Naive B cell (primary cell): ENCODE results near the gene PIK3CG. TPM values are rescaled to one million over a fixed set of nuclear protein-coding genes. Genes with fewer than 3 reads are reported as not detected.
A peak's percentile ranks its signal among the peaks of the same experiment; 100 is the strongest.
"Not testable (repeated sequence)": the region's sequence is repeated elsewhere in the genome, so short reads cannot be mapped to it uniquely, and the experiment has no call there.

ENCODE experiments used
- ATAC-seq, 2 donors: fragments of 150-1000 bp; cut with Tn5 transposase; 2 replicates each; pipeline ENCODE4 v1.10.0; 2021; ENCODE audit warnings: low read depth in 2 of 2, mild to moderate bottlenecking in 2 of 2, moderate library complexity in 2 of 2
- DNase-seq: peaks from one replicate; pipeline ENCODE4 v3.0.0; 2022
- H3K27ac Mint-ChIP-seq, 6 donors: one replicate each; pipeline ENCODE4 v1.8.0; 2020 to 2022; ENCODE audit warnings: mild to moderate bottlenecking in 6 of 6, mixed read lengths in 6 of 6, moderate library complexity in 5 of 6, inconsistent platforms in 2 of 6
- H3K27me3 Mint-ChIP-seq, 3 donors: one replicate each; pipeline ENCODE4 v1.8.0; 2021 to 2022; ENCODE audit warnings: mixed read lengths in 3 of 3, mild to moderate bottlenecking in 1 of 3
- H3K36me3 Mint-ChIP-seq, 2 donors: one replicate each; pipeline ENCODE4 v1.8.0; 2020 to 2022; ENCODE audit warnings: mixed read lengths in 2 of 2, inconsistent platforms in 1 of 2, mild to moderate bottlenecking in 1 of 2
- H3K4me1 Mint-ChIP-seq, 3 donors: one replicate each; pipeline ENCODE4 v1.8.0; 2020 to 2022; ENCODE audit warnings: mixed read lengths in 3 of 3, inconsistent platforms in 1 of 3, mild to moderate bottlenecking in 1 of 3, moderate library complexity in 1 of 3
- H3K4me3 Mint-ChIP-seq, 8 donors: one replicate each; pipeline ENCODE4 v1.8.0; 2020 to 2022; ENCODE audit warnings: mild to moderate bottlenecking in 8 of 8, mixed read lengths in 8 of 8, moderate library complexity in 8 of 8, inconsistent platforms in 2 of 8
- H3K9me3 Mint-ChIP-seq, 7 donors: one replicate each; pipeline ENCODE4 v1.8.0; 2020 to 2022; ENCODE audit warnings: mixed read lengths in 7 of 7, mild to moderate bottlenecking in 5 of 7, inconsistent platforms in 2 of 7, moderate library complexity in 1 of 7
- polyA plus RNA-seq, 6 donors: library from polyadenylated mRNA; unstranded; fragments of 300-500 nt; fragmentation: Illumina TruSeq; gene quantifications; one replicate each; pipeline ENCODE4 v1.2.3, GENCODE V29; 2021; ENCODE audit warnings: low read depth in 6 of 6

Gene PIK3CG
- polyA plus RNA-seq, 6 donors from 2014 or later, result 33.8 to 57.3 (median 37.5) TPM

GRCh38 chr7:106898967-106899366, 33.9 kb downstream of the PIK3CG start:
- Mint-ChIP-seq H3K4me1 (peaks cover 54 to 74% (median 63%) of the 10 kb centered on the region in 3 donors), H3K36me3 (peaks cover 50 to 51% of the 10 kb centered on the region in 2 donors), H3K4me3 (peak overlapping the region in 2 of 8 donors; percentile 6 to 81), H3K27ac (peak overlapping the region; percentile 24 to 79 (median 72))
- DNase-seq, H3K9me3 Mint-ChIP-seq, ATAC-seq, H3K27me3 Mint-ChIP-seq: not testable (repeated sequence)

GRCh38 chr7:106901828-106902441, 36.9 kb downstream of the PIK3CG start:
- no peak overlapping the region for H3K4me3 Mint-ChIP-seq
- H3K36me3 Mint-ChIP-seq, result peaks cover 54 to 56% of the 10 kb centered on the region in 2 donors
- no peak for ATAC-seq
- peak overlapping the region; percentile 47 to 95 (median 76) for H3K27ac Mint-ChIP-seq
- DNase-seq, result no peak
- peaks cover 0 to 6% (median 4%) of the 10 kb centered on the region in 7 donors for H3K9me3 Mint-ChIP-seq
- no peaks in the 10 kb centered on the region for H3K27me3 Mint-ChIP-seq
- peaks cover 43 to 50% (median 44%) of the 10 kb centered on the region in 3 donors for H3K4me1 Mint-ChIP-seq

- H3K27ac Mint-ChIP-seq, result peak overlapping the region in 3 of 6 donors; percentile 7 to 42 (median 18)
- no peak overlapping the region for H3K4me3 Mint-ChIP-seq
- DNase-seq (no peak), ATAC-seq (no peak)
- no peaks in the 10 kb centered on the region for H3K9me3 Mint-ChIP-seq
- H3K36me3 Mint-ChIP-seq, result peaks cover 29 to 32% of the 10 kb centered on the region in 2 donors
- H3K27me3 Mint-ChIP-seq, result no peaks in the 10 kb centered on the region
- H3K4me1 Mint-ChIP-seq, result peaks cover 15 to 20% (median 16%) of the 10 kb centered on the region in 3 donors
Observed at GRCh38 chr7:106905734-106906133, 40.7 kb downstream of the PIK3CG start.

- Mint-ChIP-seq H3K9me3 (peaks cover 0 to 3% (median 0%) of the 10 kb centered on the region in 7 donors), H3K27ac (peak overlapping the region in 5 of 6 donors; percentile 2 to 88 (median 12)), H3K4me3 (no peak overlapping the region), H3K36me3 (peaks cover 11 to 15% of the 10 kb centered on the region in 2 donors), H3K4me1 (peaks cover 2 to 12% (median 5%) of the 10 kb centered on the region in 3 donors), H3K27me3 (no peaks in the 10 kb centered on the region)
- DNase-seq, result no peak
- no peak for ATAC-seq
Observed at GRCh38 chr7:106911959-106912358, 46.9 kb downstream of the PIK3CG start.

- H3K27ac Mint-ChIP-seq, result no peak overlapping the region
- H3K4me3 Mint-ChIP-seq, result no peak overlapping the region
- peaks cover 6 to 13% of the 10 kb centered on the region in 2 donors for H3K36me3 Mint-ChIP-seq
- ATAC-seq, result no peak
- no peaks in the 10 kb centered on the region for H3K27me3 Mint-ChIP-seq
- peaks cover under 1 to 12% (median 5%) of the 10 kb centered on the region in 3 donors for H3K4me1 Mint-ChIP-seq
- no peak for DNase-seq
- H3K9me3 Mint-ChIP-seq, result peaks cover 0 to 9% (median 2%) of the 10 kb centered on the region in 7 donors
Observed at GRCh38 chr7:106914018-106914607, 49.0 kb downstream of the PIK3CG start.

DNA sequence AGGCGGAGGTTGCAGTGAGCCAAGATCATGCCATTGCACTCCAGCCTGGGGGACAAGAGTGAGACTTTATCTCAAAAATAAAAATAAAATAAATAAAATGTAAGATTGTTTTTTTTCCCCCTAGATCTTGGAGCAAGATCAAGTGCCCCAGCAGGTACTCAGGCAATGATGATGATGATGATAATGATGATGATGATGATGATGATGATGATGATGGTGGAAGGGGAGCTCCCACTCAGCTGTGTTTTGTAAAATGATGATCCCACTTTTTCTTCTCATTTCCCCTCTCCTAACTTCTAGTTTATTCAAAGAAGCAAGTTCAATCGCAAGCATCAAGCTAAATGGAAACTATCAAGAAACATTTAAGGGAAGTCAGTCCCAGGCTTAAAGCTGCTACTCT, 50.3 kb downstream of the PIK3CG start:
- DNase-seq (no peak), ATAC-seq (no peak)
- Mint-ChIP-seq H3K9me3 (peaks cover 5 to 18% (median 9%) of the 10 kb centered on the region in 7 donors), H3K27me3 (no peaks in the 10 kb centered on the region), H3K4me3 (no peak overlapping the region), H3K4me1 (peaks cover 0 to 12% (median 5%) of the 10 kb centered on the region in 3 donors), H3K27ac (no peak overlapping the region), H3K36me3 (peaks cover 6 to 22% of the 10 kb centered on the region in 2 donors)

DNA sequence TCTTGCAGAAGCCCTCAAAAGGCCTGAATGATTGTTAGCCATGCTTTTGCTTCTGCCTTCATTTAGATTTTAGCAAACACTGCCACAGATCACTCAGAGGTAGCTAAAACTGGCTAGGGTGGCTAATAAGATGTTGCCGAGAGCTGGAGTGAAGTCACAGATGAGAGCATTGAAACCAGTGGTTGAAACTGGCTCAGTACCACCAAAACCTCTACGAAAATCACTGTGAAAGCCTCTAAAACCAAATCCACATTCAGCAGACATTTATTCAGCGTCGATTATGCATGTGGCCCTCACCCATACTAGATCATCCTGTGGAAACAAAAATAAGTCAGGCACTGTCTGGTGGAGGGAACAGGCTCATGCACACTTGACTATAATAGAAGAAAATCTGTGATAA, 50.8 kb downstream of the PIK3CG start:
- Mint-ChIP-seq H3K9me3 (peaks cover 6 to 22% (median 10%) of the 10 kb centered on the region in 7 donors), H3K4me1 (peaks cover 0 to 12% (median 5%) of the 10 kb centered on the region in 3 donors), H3K27ac (no peak overlapping the region), H3K27me3 (no peaks in the 10 kb centered on the region), H3K36me3 (peaks cover 6 to 22% of the 10 kb centered on the region in 2 donors), H3K4me3 (no peak overlapping the region)
- ATAC-seq (no peak), DNase-seq (no peak)

- DNase-seq (no peak), ATAC-seq (no peak)
- peaks cover 6 to 30% (median 13%) of the 10 kb centered on the region in 7 donors for H3K9me3 Mint-ChIP-seq
- H3K4me3 Mint-ChIP-seq, result no peak overlapping the region
- no peaks in the 10 kb centered on the region for H3K27me3 Mint-ChIP-seq
- H3K36me3 Mint-ChIP-seq, result peaks cover 13 to 28% of the 10 kb centered on the region in 2 donors
- no peak overlapping the region for H3K27ac Mint-ChIP-seq
- peaks cover 0 to 6% (median 5%) of the 10 kb centered on the region in 3 donors for H3K4me1 Mint-ChIP-seq
Observed at GRCh38 chr7:106916679-106917078, 51.6 kb downstream of the PIK3CG start.

- Mint-ChIP-seq H3K9me3 (peaks cover 8 to 53% (median 22%) of the 10 kb centered on the region in 7 donors), H3K4me3 (no peak overlapping the region), H3K27me3 (no peaks in the 10 kb centered on the region), H3K27ac (no peak overlapping the region), H3K4me1 (no peaks in the 10 kb centered on the region), H3K36me3 (peaks cover 13 to 33% of the 10 kb centered on the region in 2 donors)
- no peak for DNase-seq
- ATAC-seq, result no peak
Observed at GRCh38 chr7:106918991-106919390, 53.9 kb downstream of the PIK3CG start.

- not testable (repeated sequence) for H3K4me1 Mint-ChIP-seq, H3K27me3 Mint-ChIP-seq, H3K27ac Mint-ChIP-seq, H3K4me3 Mint-ChIP-seq, ATAC-seq, DNase-seq
- peaks cover 11 to 71% (median 36%) of the 10 kb centered on the region in 7 donors for H3K9me3 Mint-ChIP-seq
- peaks cover 10 to 27% of the 10 kb centered on the region in 2 donors for H3K36me3 Mint-ChIP-seq
Observed at GRCh38 chr7:106924468-106924867, 59.4 kb downstream of the PIK3CG start.

GRCh38 chr7:106926892-106927291, 61.8 kb downstream of the PIK3CG start:
- peaks cover 0 to 7% (median 0%) of the 10 kb centered on the region in 3 donors for H3K4me1 Mint-ChIP-seq
- peaks cover 2 to 9% of the 10 kb centered on the region in 2 donors for H3K36me3 Mint-ChIP-seq
- H3K4me3 Mint-ChIP-seq, result no peak overlapping the region
- H3K9me3 Mint-ChIP-seq, result peaks cover 0 to 55% (median 18%) of the 10 kb centered on the region in 7 donors
- no peaks in the 10 kb centered on the region for H3K27me3 Mint-ChIP-seq
- no peak overlapping the region for H3K27ac Mint-ChIP-seq
- DNase-seq (no peak), ATAC-seq (no peak)

- no peaks in the 10 kb centered on the region for H3K27me3 Mint-ChIP-seq
- no peak for ATAC-seq
- H3K4me1 Mint-ChIP-seq, result peaks cover 0 to 7% (median 0%) of the 10 kb centered on the region in 3 donors
- H3K27ac Mint-ChIP-seq, result peak overlapping the region in 1 of 6 donors; percentile 8
- peaks cover 0 to 49% (median 13%) of the 10 kb centered on the region in 7 donors for H3K9me3 Mint-ChIP-seq
- peaks cover 0 to 7% of the 10 kb centered on the region in 2 donors for H3K36me3 Mint-ChIP-seq
- H3K4me3 Mint-ChIP-seq, result no peak overlapping the region
- no peak for DNase-seq
Observed at GRCh38 chr7:106927536-106927935, 62.5 kb downstream of the PIK3CG start.

GRCh38 chr7:106929616-106930015, 64.5 kb downstream of the PIK3CG start:
- not testable (repeated sequence) for H3K36me3 Mint-ChIP-seq, H3K4me3 Mint-ChIP-seq, H3K27ac Mint-ChIP-seq, H3K4me1 Mint-ChIP-seq, H3K27me3 Mint-ChIP-seq, DNase-seq, ATAC-seq
- H3K9me3 Mint-ChIP-seq, result peaks cover 0 to 33% (median 8%) of the 10 kb centered on the region in 7 donors

GRCh38 chr7:106936236-106936635, 71.2 kb downstream of the PIK3CG start:
- H3K36me3 Mint-ChIP-seq, result peaks cover 0 to 3% of the 10 kb centered on the region in 2 donors
- H3K27ac Mint-ChIP-seq, result no peak overlapping the region
- H3K4me1 Mint-ChIP-seq, result no peaks in the 10 kb centered on the region
- no peaks in the 10 kb centered on the region for H3K27me3 Mint-ChIP-seq
- DNase-seq (no peak), ATAC-seq (no peak)
- H3K9me3 Mint-ChIP-seq, result peaks cover 0 to 9% (median 0%) of the 10 kb centered on the region in 7 donors
- H3K4me3 Mint-ChIP-seq, result no peak overlapping the region
